K562 (cell line): ENCODE data around the gene SFMBT2. TPM values are rescaled to one million over a fixed set of nuclear protein-coding genes. Genes with fewer than 3 reads are reported as not detected.

Experiments used
- ATAC-seq: fragments of 200-7000 bp; cut with Tn5 transposase; 3 replicates; pipeline ENCODE4 v1.9.1; 2020; ENCODE audit warnings: moderate library complexity
- BruUV-seq: library from RNA; stranded (reverse); fragments of 400-500 nt; replicated peaks from 2 replicates; lab custom pipeline; 2021; lab: Mats Ljungman, UMichigan
- CTCF ChIA-PET: fragments of 300-600 bp; formaldehyde crosslinking; extraction: SDS; loops from one replicate; lab custom pipeline; 2021; ENCODE audit warnings: low intra/inter-chr PET ratio; lab: Yijun Ruan, JAX
- POLR2A ChIA-PET: fragments of 300-600, 350-650 bp; sonication (Branson Sonifier 250); formaldehyde crosslinking; extraction: SDS; loops from one replicate; lab custom pipeline; 2021; ENCODE audit warnings: antibody characterized with exemption, inconsistent platforms; lab: Yijun Ruan, JAX
- DNase-seq, 4 experiments: peaks; one replicate each; pipeline versions ENCODE4 v3.0.0 to v3.0.0-alpha.2; 2011 to 2018; ENCODE audit warnings: low spot score in 3 of 4, mixed read lengths in 3 of 4; ENCODE audit errors: extremely low read depth in 1 of 4
- FAIRE-seq: peaks from 2 replicates; lab custom pipeline; 2011; peaks lifted over from hg19 to GRCh38; lab: Jason Lieb, UNC
- H2AFZ ChIP-seq: 2 replicates; pipeline ENCODE4 v1.6.0; 2011; ENCODE audit warnings: low read depth, low read length, control low read depth, inconsistent platforms
- H3K27ac ChIP-seq: fragments of 200-600 bp; 3 replicates; pipeline ENCODE4 v1.8.0; 2011; ENCODE audit warnings: low read depth, mild to moderate bottlenecking, control low read depth, inconsistent platforms, low read length, moderate library complexity, mixed read lengths; ENCODE audit errors: extremely low read depth
- H3K27me3 ChIP-seq, 2 experiments: fragments of 300-600 bp in 1 of 2; 2 replicates in 1 of 2; 3 replicates in 1 of 2; pipeline versions ENCODE4 v1.6.0 to v1.8.0; 2011; ENCODE audit warnings: inconsistent platforms in 2 of 2, low read length in 2 of 2, mild to moderate bottlenecking in 1 of 2, mixed read lengths in 1 of 2, moderate library complexity in 1 of 2; ENCODE audit not compliant: control insufficient read depth in 2 of 2, insufficient read depth in 2 of 2
- H3K36me3 ChIP-seq: fragments of 300-600 bp; 3 replicates; pipeline ENCODE4 v1.8.0; 2011; ENCODE audit warnings: mild to moderate bottlenecking, low read length, inconsistent platforms; ENCODE audit not compliant: control insufficient read depth, insufficient read depth
- H3K4me1 ChIP-seq, 2 experiments: fragments of 200-600 bp in 1 of 2; replicated peaks in 1 of 2; 2 replicates in 1 of 2; 3 replicates in 1 of 2; pipeline versions ENCODE4 v1.5.1 to v1.8.0; 2011; ENCODE audit warnings: inconsistent platforms in 2 of 2, low read length in 2 of 2, mild to moderate bottlenecking in 1 of 2, mixed read lengths in 1 of 2, moderate library complexity in 1 of 2; ENCODE audit not compliant: control insufficient read depth in 2 of 2, insufficient read depth in 2 of 2
- H3K4me2 ChIP-seq: 2 replicates; pipeline ENCODE4 v1.6.1; 2011; ENCODE audit warnings: low read length, control low read depth, inconsistent platforms, mixed read lengths; ENCODE audit not compliant: insufficient read depth
- H3K4me3 ChIP-seq: fragments of 200-600 bp; sonication (generic), shearing (Covaris generic); 2 replicates; pipeline ENCODE4 v1.5.1; 2016; ENCODE audit warnings: control low read depth, inconsistent platforms
- H3K79me2 ChIP-seq: fragments of 200-600 bp; 3 replicates; pipeline ENCODE4 v1.8.0; 2011; ENCODE audit warnings: low read length, inconsistent platforms; ENCODE audit not compliant: control insufficient read depth, insufficient read depth
- H3K9ac ChIP-seq, 2 experiments: 2 replicates each; pipeline versions ENCODE4 v1.6.0 to v1.6.1; 2011; ENCODE audit warnings: low read depth in 2 of 2, low read length in 2 of 2, control low read depth in 1 of 2, inconsistent platforms in 1 of 2, mild to moderate bottlenecking in 1 of 2, mixed read lengths in 1 of 2; ENCODE audit not compliant: insufficient read depth in 1 of 2
- H3K9me1 ChIP-seq: one replicate; pipeline ENCODE4 v1.6.0; 2011; ENCODE audit warnings: inconsistent platforms, mild to moderate bottlenecking, low read length, moderate library complexity; ENCODE audit not compliant: control insufficient read depth, insufficient read depth
- H3K9me3 ChIP-seq: replicated peaks from 2 replicates; pipeline ENCODE4 v1.5.1; 2011; ENCODE audit warnings: low read depth, low read length, inconsistent platforms; ENCODE audit not compliant: control insufficient read depth, insufficient read depth
- H4K20me1 ChIP-seq: replicated peaks from 2 replicates; pipeline ENCODE4 v1.6.1; 2011; ENCODE audit warnings: low read length, inconsistent platforms, mixed read lengths; ENCODE audit not compliant: control insufficient read depth, insufficient read depth
- CBX3 ChIP-seq, 2 experiments: IDR thresholded peaks; 1 replicate in 1 of 2; 2 replicates in 1 of 2; pipeline ENCODE4 v1.6.1; 2012; ENCODE audit warnings: inconsistent platforms in 2 of 2, low read length in 2 of 2, borderline replicate concordance in 1 of 2, control low read depth in 1 of 2
- CEBPG ChIP-seq, 3 experiments: fragments of 200-800 bp in 1 of 3; sonication (Bioruptor generic) in 1 of 3; sonication (generic) in 1 of 3; formaldehyde crosslinking in 1 of 3; IDR thresholded peaks in 2 of 3; conservative IDR thresholded peaks in 1 of 3; 2 replicates each; pipeline versions ENCODE4 v1.6.1 to v1.8.0; 2016 to 2022; ENCODE audit warnings: missing compliant biosample characterization in 2 of 3, missing genetic modification characterization in 2 of 3, mild to moderate bottlenecking in 1 of 3, missing genetic modification reagents in 1 of 3
- EWSR1 ChIP-seq: fragments of 450-650 bp; IDR thresholded peaks from 2 replicates; pipeline ENCODE4 v1.6.1; 2018; ENCODE audit warnings: borderline replicate concordance, mild to moderate bottlenecking, low read depth, moderate library complexity; ENCODE audit not compliant: partially characterized antibody
- ILF3 ChIP-seq: fragments of 450-650 bp; IDR thresholded peaks from 2 replicates; pipeline ENCODE4 v1.6.1; 2018; ENCODE audit warnings: antibody characterized with exemption, mild to moderate bottlenecking, moderate library complexity, borderline replicate concordance
- SLC30A9 ChIP-seq: fragments of 250-450 bp; sonication (Bioruptor Pico); IDR thresholded peaks from 2 replicates; pipeline ENCODE4 v1.8.0; 2022; ENCODE audit warnings: mild to moderate bottlenecking, moderate library complexity
- ZNF695 ChIP-seq: fragments of 450-650 bp; formaldehyde crosslinking; IDR thresholded peaks from 2 replicates; pipeline ENCODE4 v1.4.0; 2020; ENCODE audit warnings: mild to moderate bottlenecking, moderate library complexity
- ZSCAN32 ChIP-seq: fragments of 450-650 bp; formaldehyde crosslinking; IDR thresholded peaks from 2 replicates; pipeline ENCODE4 v1.4.0; 2020; ENCODE audit warnings: mild to moderate bottlenecking, moderate library complexity
- WGBS: fragments of 100-300 bp; shearing (Covaris generic); methylation state at CpG from one replicate; pipeline ENCODE4 v1.1.6; 2016; ENCODE audit warnings: low coverage, mixed read lengths; ENCODE audit not compliant: insufficient coverage; ENCODE audit errors: missing lambda C conversion rate; 5-methylcytosine and 5-hydroxymethylcytosine counted together
- in situ Hi-C: fragments of 300-500 bp; cut with MboI; formaldehyde crosslinking; loops from 4 replicates; pipeline ENCODE4 v1.15.0; 2018; ENCODE audit warnings: inconsistent platforms, mixed read lengths
- intact Hi-C: fragments of 100-400 bp; cut with micrococcal nuclease; formaldehyde crosslinking; loops from 2 replicates; pipeline ENCODE4 v1.14.2; 2022
- polyA plus RNA-seq, 8 experiments: library from polyadenylated mRNA; depleted of rRNA in 4 of 8; stranded (reverse) in 5 of 8; unstranded in 3 of 8; fragments of >200 nt; fragmentation: Nextera tagmentation in 2 of 8; fragmentation: Illumina TruSeq in 1 of 8; extraction: Ambion mirVana in 2 of 8; extraction: Trizol in 1 of 8; gene quantifications; 2 replicates each; pipeline versions ENCODE4 v1.2.1 to v1.2.3, GENCODE V29; 2011 to 2014; ENCODE audit warnings: inconsistent platforms in 1 of 8, missing spikeins in 1 of 8
- total RNA-seq, 7 experiments: library from RNA; depleted of rRNA in 6 of 7; stranded (reverse); fragments of >200 nt in 6 of 7; fragmentation: Illumina TruSeq in 2 of 7; extraction: Trizol in 2 of 7; gene quantifications; 2 replicates each; pipeline versions ENCODE4 v1.2.1 to v1.2.3, GENCODE V29; 2011 to 2021; ENCODE audit warnings: low replicate concordance in 1 of 7

The SFMBT2 gene
- total and polyA plus RNA-seq, 9 of the 15 experiments (the other 6 are each of a cell fraction or from before 2014, with no cell fraction given), result 1.2 to 13.6 (median 7.6) TPM

DNA sequence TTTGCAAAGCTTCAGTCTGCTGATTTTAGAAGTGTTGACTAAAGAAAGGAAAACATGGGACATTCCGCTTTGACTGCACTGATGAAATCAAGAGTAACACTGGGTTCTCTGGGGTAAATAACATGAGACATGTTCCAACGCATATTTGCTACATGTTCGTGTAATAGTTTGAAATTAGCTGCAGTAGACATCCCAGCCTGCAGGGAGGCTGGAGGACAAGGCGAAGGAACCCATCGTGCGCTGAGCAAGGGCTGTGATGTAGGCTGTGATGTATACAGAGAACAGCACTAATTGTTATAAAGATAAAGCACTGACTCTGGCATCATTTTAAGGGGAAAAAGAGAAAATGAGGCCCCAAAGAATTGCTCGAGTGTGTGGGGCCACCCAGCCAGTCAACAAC lies 40.3 kb downstream of the SFMBT2 start:
- Histone ChIP-seq H3K4me1 (peaks cover 0 to 3% of the 10 kb centered on the region in 2 experiments; a peak in 2 of 5 replicates), H3K4me2 (no peak overlapping the region), H3K9ac (no peak overlapping the region), H3K79me2 (peaks cover 8% of the 10 kb centered on the region; the same call in 2 of the 3 replicates), H3K36me3 (peaks cover 70% of the 10 kb centered on the region), H3K9me1 (peaks cover 4% of the 10 kb centered on the region), H3K27ac (no peak overlapping the region; the same call in 2 of the 3 replicates), H3K4me3 (no peak overlapping the region), H3K9me3 (no peaks in the 10 kb centered on the region), H2AFZ (no peak overlapping the region), H4K20me1 (no peaks in the 10 kb centered on the region), H3K27me3 (no peaks in the 10 kb centered on the region)
- BruUV-seq, result no TSS peak
- WGBS, result 81% methylated on average over 7 of the region's 7 CpGs
- DNase-seq (no peak), FAIRE-seq (no peak), ATAC-seq (peak; percentile 46; the same call in 1 of the 3 replicates)
- in situ Hi-C loops (no loop called here), intact Hi-C loops (no loop called here)
- POLR2A ChIA-PET, result no interaction called here
- CTCF ChIA-PET, result no interaction called here
- no peak for TF ChIP-seq ILF3
- TF ChIP-seq EWSR1, result no peak
- TF ChIP-seq CEBPG (CRISPR knock-in tag; IDR thresholded peaks at IDR 0.05), result 0 out of 2 replicates have a peak, but pooled peaks have one; percentile 29
- TF ChIP-seq CEBPG (tag; conservative IDR thresholded peaks at IDR 0.05 in 1 of 2, IDR thresholded peaks at IDR 0.05 in 1 of 2), result 0 out of 4 replicates have a peak, but pooled peaks of 1 of the 2 experiments have one; percentile 42
- no peak for TF ChIP-seq SLC30A9 (CRISPR knock-in tag)
- TF ChIP-seq CBX3 (IDR thresholded peaks at IDR 0.05; ENCODE audit: borderline replicate concordance in 1 of 2, low read length in 2 of 2), result no peak
- no peak for TF ChIP-seq ZNF695 (CRISPR knock-in tag)
- TF ChIP-seq ZSCAN32 (CRISPR knock-in tag), result no peak
